Endothelial cell of hepatic sinusoid (primary cell): ENCODE results near the gene TSPAN18.
"Not testable (repeated sequence)": the region's sequence is repeated elsewhere in the genome, so short reads cannot be mapped to it uniquely, and the experiment has no call there.

Experiments used
- in situ Hi-C: cut with HindIII; loops from 2 replicates; pipeline ENCODE4 v1.10.0; 2017; ENCODE audit warnings: low sequenced_read_pairs

TSPAN18 gene

GRCh38 chr11:44858796-44859527, 132.2 kb downstream of the TSPAN18 start:
- in situ Hi-C loops = no loop called here

GRCh38 chr11:44859528-44859925, 132.8 kb downstream of the TSPAN18 start:
- in situ Hi-C loops = no loop called here

GRCh38 chr11:44860346-44860745, 133.6 kb downstream of the TSPAN18 start:
- in situ Hi-C loops = no loop called here

- in situ Hi-C loops = no loop called here
Measured at GRCh38 chr11:44861849-44862557, 135.2 kb downstream of the TSPAN18 start.

GRCh38 chr11:44862558-44863101, 135.9 kb downstream of the TSPAN18 start:
- in situ Hi-C loops = no loop called here

GRCh38 chr11:44863231-44863630, 136.5 kb downstream of the TSPAN18 start:
- in situ Hi-C loops = no loop called here

- in situ Hi-C loops = no loop called here
Measured at GRCh38 chr11:44865866-44866272, 139.1 kb downstream of the TSPAN18 start.

- in situ Hi-C loops = no loop called here
Measured at GRCh38 chr11:44866286-44866685, 139.5 kb downstream of the TSPAN18 start.

GRCh38 chr11:44868021-44868420, 141.3 kb downstream of the TSPAN18 start:
- in situ Hi-C loops = no loop called here

- in situ Hi-C loops = no loop called here
Measured at GRCh38 chr11:44868455-44869421, 142.0 kb downstream of the TSPAN18 start.

GRCh38 chr11:44870181-44870580, 143.4 kb downstream of the TSPAN18 start:
- in situ Hi-C loops = no loop called here

- in situ Hi-C loops = no loop called here
Measured at GRCh38 chr11:44870615-44871176, 143.9 kb downstream of the TSPAN18 start.

GRCh38 chr11:44871682-44872081, 144.9 kb downstream of the TSPAN18 start:
- in situ Hi-C loops = not testable (repeated sequence)

GRCh38 chr11:44872556-44872955, 145.8 kb downstream of the TSPAN18 start:
- in situ Hi-C loops = no loop called here

- in situ Hi-C loops = no loop called here
Measured at GRCh38 chr11:44873537-44873936, 146.8 kb downstream of the TSPAN18 start.

- in situ Hi-C loops = no loop called here
Measured at GRCh38 chr11:44874284-44874683, 147.5 kb downstream of the TSPAN18 start.

GRCh38 chr11:44875037-44875436, 148.3 kb downstream of the TSPAN18 start:
- in situ Hi-C loops = loop anchor here (25.0 kb wide), 1 partner anchor 763 kb away; no protein-coding TSS in a partner anchor

- in situ Hi-C loops = loop anchor here (25.0 kb wide), 1 partner anchor 764 kb away; no protein-coding TSS in a partner anchor
Measured at GRCh38 chr11:44876194-44876723, 149.5 kb downstream of the TSPAN18 start.

GRCh38 chr11:44876906-44877305, 150.1 kb downstream of the TSPAN18 start:
- in situ Hi-C loops = loop anchor here (25.0 kb wide), 1 partner anchor 765 kb away; no protein-coding TSS in a partner anchor
